ENCODE results near the gene MIEN1.

Gene MIEN1

DNA sequence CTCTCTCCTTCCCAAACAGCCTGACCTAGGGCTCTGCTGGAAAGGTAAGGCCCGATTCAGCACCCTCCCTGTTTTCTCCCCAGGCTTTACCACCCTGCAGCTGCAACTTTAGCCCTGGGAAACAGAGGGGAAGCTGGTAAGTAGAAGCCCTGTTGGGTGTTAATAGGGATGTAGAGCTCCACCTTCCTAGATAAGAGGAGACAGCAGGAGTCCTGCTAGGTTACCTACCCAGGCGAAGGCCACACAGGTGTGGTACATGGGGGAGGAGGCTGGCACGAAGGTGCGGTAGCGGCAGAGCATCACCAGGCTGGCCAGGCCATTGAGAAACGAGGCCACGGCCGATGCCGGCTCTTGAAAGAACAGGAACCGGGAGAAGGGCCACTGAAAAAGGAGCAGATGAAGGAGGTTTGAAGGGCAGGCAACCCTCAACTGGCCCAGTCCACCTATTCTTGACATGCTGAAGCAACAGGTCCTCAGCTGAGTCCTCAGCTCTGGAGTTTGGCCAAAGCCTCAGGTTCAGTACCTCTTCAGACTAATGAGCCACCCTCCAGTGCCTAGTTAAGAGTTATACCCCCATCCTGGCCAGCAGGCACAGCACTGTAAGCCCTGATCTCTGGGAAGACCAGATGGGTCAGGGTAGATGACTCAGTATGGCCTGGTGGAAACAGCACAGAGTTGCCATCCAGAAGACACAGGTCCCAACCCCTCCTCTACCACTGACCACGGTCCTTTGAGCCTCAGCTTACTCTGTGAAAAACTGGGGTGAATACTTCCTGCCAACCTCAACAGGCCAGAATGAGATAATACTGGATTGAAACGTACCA, 45.8 kb downstream of the MIEN1 start:
- TF ChIP-seq, protein P1, sequence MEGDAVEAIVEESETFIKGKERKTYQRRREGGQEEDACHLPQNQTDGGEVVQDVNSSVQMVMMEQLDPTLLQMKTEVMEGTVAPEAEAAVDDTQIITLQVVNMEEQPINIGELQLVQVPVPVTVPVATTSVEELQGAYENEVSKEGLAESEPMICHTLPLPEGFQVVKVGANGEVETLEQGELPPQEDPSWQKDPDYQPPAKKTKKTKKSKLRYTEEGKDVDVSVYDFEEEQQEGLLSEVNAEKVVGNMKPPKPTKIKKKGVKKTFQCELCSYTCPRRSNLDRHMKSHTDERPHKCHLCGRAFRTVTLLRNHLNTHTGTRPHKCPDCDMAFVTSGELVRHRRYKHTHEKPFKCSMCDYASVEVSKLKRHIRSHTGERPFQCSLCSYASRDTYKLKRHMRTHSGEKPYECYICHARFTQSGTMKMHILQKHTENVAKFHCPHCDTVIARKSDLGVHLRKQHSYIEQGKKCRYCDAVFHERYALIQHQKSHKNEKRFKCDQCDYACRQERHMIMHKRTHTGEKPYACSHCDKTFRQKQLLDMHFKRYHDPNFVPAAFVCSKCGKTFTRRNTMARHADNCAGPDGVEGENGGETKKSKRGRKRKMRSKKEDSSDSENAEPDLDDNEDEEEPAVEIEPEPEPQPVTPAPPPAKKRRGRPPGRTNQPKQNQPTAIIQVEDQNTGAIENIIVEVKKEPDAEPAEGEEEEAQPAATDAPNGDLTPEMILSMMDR (conservative IDR thresholded peaks at IDR 0.05; ENCODE audit: low read depth): no peak
- DNase-seq (ENCODE audit: low spot score): no peak
- ChIA-PET POLR2A (ENCODE audit: low non-redundant PET) (no interaction called here), CTCF (interaction anchor here (0.7 kb wide), 1 partner anchor 10 kb away, joined by 3 read pairs; no protein-coding TSS in a partner anchor)
- H3K27ac ChIP-seq: no peak overlapping the region

DNA sequence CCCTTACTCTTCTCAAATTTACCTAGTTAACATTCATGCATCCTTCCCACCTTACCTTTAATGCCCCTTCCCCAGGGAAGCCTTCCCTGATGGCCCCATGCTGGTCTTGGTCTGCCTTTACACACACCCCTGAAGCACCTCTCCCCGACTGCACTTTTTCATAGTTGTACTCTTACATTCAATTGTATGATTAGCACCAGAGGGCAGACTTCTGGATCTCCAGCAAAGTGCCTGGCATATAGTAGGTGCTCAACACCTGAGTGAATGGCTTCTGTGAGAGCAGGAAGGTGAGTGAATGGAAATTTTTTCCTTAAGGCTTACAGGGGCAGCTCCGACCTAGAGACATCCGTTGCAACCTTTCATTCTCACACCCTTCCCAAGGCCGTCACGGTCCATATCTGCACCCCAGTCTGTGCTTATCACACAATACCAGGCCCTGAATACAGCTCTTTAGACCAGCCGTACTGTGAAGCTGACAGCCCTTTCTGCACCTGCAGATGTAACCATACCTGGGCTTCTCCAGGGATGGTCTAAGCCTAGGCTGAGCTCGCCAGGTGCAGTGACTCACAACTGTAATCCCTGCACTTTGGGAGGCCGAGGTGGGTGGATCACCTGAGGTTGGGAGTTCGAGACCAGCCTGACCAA, 46.9 kb downstream of the MIEN1 start:
- no peak for DNase-seq (ENCODE audit: low spot score)
- ChIA-PET POLR2A (ENCODE audit: low non-redundant PET) (no interaction called here), CTCF (no interaction called here)
- H3K27ac ChIP-seq: no peak overlapping the region
- TF ChIP-seq, protein P1 (conservative IDR thresholded peaks at IDR 0.05; ENCODE audit: low read depth): no peak

DNA sequence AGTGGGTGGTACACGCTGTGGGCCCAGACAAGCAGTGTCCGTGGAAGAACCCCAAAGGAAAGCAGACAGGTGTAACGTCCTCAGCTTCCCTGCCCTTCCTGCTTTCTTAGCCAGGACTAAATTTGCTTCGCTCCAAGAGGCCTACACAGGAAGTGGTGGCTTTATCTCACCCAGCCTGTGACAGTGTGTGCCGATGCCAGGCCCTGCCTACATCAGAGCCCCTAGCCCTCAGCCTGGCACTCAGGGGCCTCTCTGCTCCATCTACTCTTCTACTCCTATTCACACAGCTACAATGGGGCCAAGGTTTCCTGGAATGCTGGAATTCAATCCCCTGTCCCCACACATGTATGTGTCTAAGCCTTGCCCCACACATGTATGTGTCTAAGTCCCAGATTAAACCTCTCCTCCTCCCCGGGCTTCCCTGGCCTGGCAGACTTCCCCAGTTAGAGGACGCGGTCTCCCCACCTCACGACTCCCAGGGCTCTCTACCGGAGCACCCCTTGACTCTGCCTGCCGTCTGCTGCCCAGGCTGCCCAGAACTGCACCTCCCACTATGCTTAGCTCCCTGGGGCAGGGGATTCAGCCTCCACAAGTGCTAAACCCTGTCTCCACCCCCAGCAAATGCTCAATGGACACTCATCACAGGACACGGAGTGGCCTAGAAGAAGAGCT, 50.7 kb downstream of the MIEN1 start:
- TF ChIP-seq, protein P1 (conservative IDR thresholded peaks at IDR 0.05; ENCODE audit: low read depth): no peak
- CTCF ChIA-PET: interaction anchor here (0.6 to 0.7 kb wide), 2 partner anchors 11 to 58 kb away, joined by 3 to 6 read pairs; partner anchors contain the start of gene PNMT
- DNase-seq (ENCODE audit: low spot score): no peak
- H3K27ac ChIP-seq: no peak overlapping the region
- POLR2A ChIA-PET (ENCODE audit: low non-redundant PET): interaction anchor here (0.6 kb wide), 1 partner anchor 10 kb away, joined by 3 read pairs; no protein-coding TSS in a partner anchor

All from RWPE1 (cell line).